C4-2B (cell line): ENCODE data around the gene SPSB1.

ENCODE experiments used
- H3K27ac ChIP-seq: fragments of 450-650 bp; 2 replicates; pipeline ENCODE4 v1.5.1; 2017
- CTCF ChIP-seq: fragments of 450-650 bp; conservative IDR thresholded peaks from 2 replicates; pipeline ENCODE4 v1.5.1; 2017; ENCODE audit warnings: mild to moderate bottlenecking
- ZFX ChIP-seq: fragments of 450-650 bp; IDR thresholded peaks from 2 replicates; pipeline ENCODE4 v1.6.1; 2017

The SPSB1 gene

GRCh38 chr1:9291914-9292360, 757 bp upstream of the SPSB1 start:
- peak overlapping the region; percentile 60; the same call in 1 of the 2 replicates for H3K27ac ChIP-seq

GRCh38 chr1:9293241-9293532, 493 bp downstream of the SPSB1 start:
- TF ChIP-seq CTCF (no peak), ZFX (no peak)
- peak overlapping the region; percentile 60 for H3K27ac ChIP-seq

More at GRCh38 chr1:9291914-9292360, 757 bp upstream of the SPSB1 start:
- TF ChIP-seq ZFX (no peak), CTCF (no peak)

- H3K27ac ChIP-seq: peak overlapping the region; percentile 60
- TF ChIP-seq CTCF: no peak
- TF ChIP-seq ZFX: peak; percentile 34; the same call in 1 of the 2 replicates
Observed at GRCh38 chr1:9293533-9294404, 1.1 kb downstream of the SPSB1 start.

- TF ChIP-seq CTCF (no peak), ZFX (no peak)
- H3K27ac ChIP-seq: peak overlapping the region; percentile 60; the same call in 1 of the 2 replicates
Observed at GRCh38 chr1:9294405-9294773, 1.7 kb downstream of the SPSB1 start.

GRCh38 chr1:9294910-9295636, 2.4 kb downstream of the SPSB1 start:
- no peak overlapping the region for H3K27ac ChIP-seq
- no peak; the same call in 1 of the 2 replicates for TF ChIP-seq CTCF
- no peak for TF ChIP-seq ZFX

- TF ChIP-seq ZFX: no peak
- no peak for TF ChIP-seq CTCF
- no peak overlapping the region for H3K27ac ChIP-seq
Observed at GRCh38 chr1:9295884-9296283, 3.2 kb downstream of the SPSB1 start.

GRCh38 chr1:9296850-9297249, 4.2 kb downstream of the SPSB1 start:
- no peak overlapping the region for H3K27ac ChIP-seq
- TF ChIP-seq ZFX (no peak), CTCF (no peak)
